GM19239 (cell line): ENCODE data around the gene PDCD11.
"Not testable (repeated sequence)": the region's sequence is repeated elsewhere in the genome, so short reads cannot be mapped to it uniquely, and the experiment has no call there.

Experiments used
- DNase-seq: peaks from one replicate; pipeline ENCODE4 v3.0.0; 2011; ENCODE audit warnings: low spot score; ENCODE audit not compliant: insufficient read length
- FAIRE-seq: peaks from 2 replicates; lab custom pipeline; 2011; peaks lifted over from hg19 to GRCh38; lab: Jason Lieb, UNC

Gene PDCD11

GRCh38 chr10:103396067-103396788 lies at the start of gene PDCD11, which contains the start of gene ATP5MK:
Gene PDCD11 (plus strand): TSS chr10:103396626. CDS start chr10:103398427, 1,801 bp downstream.
Gene ATP5MK (minus strand): TSS chr10:103396475. CDS start chr10:103392457, 4,018 bp downstream.
- FAIRE-seq (peak; percentile 98), DNase-seq (peak; percentile 83)

GRCh38 chr10:103350175-103350516 lies 46.3 kb upstream of the PDCD11 start:
- FAIRE-seq (no peak), DNase-seq (no peak)

GRCh38 chr10:103350517-103351260 lies 45.7 kb upstream of the PDCD11 start, which contains the start of gene PCGF6:
Gene PCGF6 (minus strand): TSS chr10:103351140. CDS start chr10:103351066, 74 bp downstream.
- FAIRE-seq (peak; percentile 75), DNase-seq (peak; percentile 90)

- FAIRE-seq (no peak), DNase-seq (no peak)
Measured at GRCh38 chr10:103353281-103353680, 43.1 kb upstream of the PDCD11 start.

- not testable (repeated sequence) for FAIRE-seq, DNase-seq
Measured at GRCh38 chr10:103354567-103354966, 41.9 kb upstream of the PDCD11 start.

- DNase-seq (no peak), FAIRE-seq (no peak)
Measured at GRCh38 chr10:103355906-103356599, 40.4 kb upstream of the PDCD11 start.

- DNase-seq, result not testable (repeated sequence)
Measured at GRCh38 chr10:103359493-103359892, 36.9 kb upstream of the PDCD11 start.

GRCh38 chr10:103360791-103361190 lies 35.6 kb upstream of the PDCD11 start:
- not testable (repeated sequence) for FAIRE-seq

More at GRCh38 chr10:103359493-103359892, 36.9 kb upstream of the PDCD11 start:
- FAIRE-seq, result not testable (repeated sequence)

GRCh38 chr10:103367379-103367781 lies 29.0 kb upstream of the PDCD11 start:
- DNase-seq (no peak), FAIRE-seq (no peak)

More at GRCh38 chr10:103360791-103361190, 35.6 kb upstream of the PDCD11 start:
- not testable (repeated sequence) for DNase-seq

- FAIRE-seq, result peak; percentile 98
Measured at GRCh38 chr10:103367782-103368518, 28.5 kb upstream of the PDCD11 start, which contains the start of gene TAF5. Gene TAF5 (plus strand): TSS chr10:103367976. CDS start chr10:103367990, 14 bp downstream.

GRCh38 chr10:103373544-103373943 lies 22.9 kb upstream of the PDCD11 start:
- FAIRE-seq (no peak), DNase-seq (no peak)

More at GRCh38 chr10:103367782-103368518, 28.5 kb upstream of the PDCD11 start, which contains the start of gene TAF5:
- DNase-seq, result peak; percentile 67

- no peak for FAIRE-seq
- DNase-seq, result no peak
Measured at GRCh38 chr10:103374263-103374662, 22.2 kb upstream of the PDCD11 start.

GRCh38 chr10:103382769-103383168 lies 13.7 kb upstream of the PDCD11 start:
- DNase-seq (no peak), FAIRE-seq (no peak)

GRCh38 chr10:103394180-103394579 lies 2.2 kb upstream of the PDCD11 start:
- FAIRE-seq (no peak), DNase-seq (no peak)

- FAIRE-seq, result no peak
- DNase-seq, result no peak
Measured at GRCh38 chr10:103395754-103396066, 716 bp upstream of the PDCD11 start.

- FAIRE-seq (peak; percentile 8), DNase-seq (no peak)
Measured at GRCh38 chr10:103396789-103397087, 312 bp downstream of the PDCD11 start.

- DNase-seq (no peak), FAIRE-seq (no peak)
Measured at GRCh38 chr10:103397191-103397825, 882 bp downstream of the PDCD11 start.

GRCh38 chr10:103413564-103413963 lies 17.1 kb downstream of the PDCD11 start:
- FAIRE-seq, result no peak

GRCh38 chr10:103415581-103415980 lies 19.2 kb downstream of the PDCD11 start:
- FAIRE-seq (no peak), DNase-seq (no peak)

More at GRCh38 chr10:103413564-103413963, 17.1 kb downstream of the PDCD11 start:
- no peak for DNase-seq
